Adrenal gland (tissue), 12 donors: ENCODE data around the gene GPRIN2. TPM values are rescaled to one million over a fixed set of nuclear protein-coding genes. Genes with fewer than 3 reads are reported as not detected.

ENCODE experiments used
- DNase-seq, 7 donors: peaks; one replicate each; pipeline ENCODE4 v3.0.0-alpha.2; 2019 to 2020
- H3K27ac ChIP-seq, 5 donors: fragments of 200-600 bp; sonication (generic) in 4 of 5; 1 replicate in 3 of 5; 2 replicates in 2 of 5; pipeline versions ENCODE4 v1.5.1 to v1.8.0; 2016 to 2020; ENCODE audit warnings: mild to moderate bottlenecking in 1 of 5
- H3K27me3 ChIP-seq: fragments of 200-600 bp; 2 replicates; pipeline ENCODE4 v1.8.0; 2021
- H3K36me3 ChIP-seq, 2 donors: fragments of 200-600 bp; replicated peaks in 1 of 2; 1 replicate in 1 of 2; 2 replicates in 1 of 2; pipeline versions ENCODE4 v1.5.1 to v1.8.0; 2018 to 2022
- H3K4me1 ChIP-seq, 2 donors: fragments of 200-600 bp; replicated peaks in 1 of 2; 1 replicate in 1 of 2; 2 replicates in 1 of 2; pipeline versions ENCODE4 v1.5.1 to v1.8.0; 2018 to 2021
- H3K4me3 ChIP-seq, 4 donors: fragments of 200-600 bp; sonication (generic) in 3 of 4; one replicate each; pipeline ENCODE4 v1.5.1; 2016 to 2018
- H3K9me3 ChIP-seq, 3 donors: fragments of 200-600 bp; sonication (generic) in 1 of 3; replicated peaks in 1 of 3; 1 replicate in 2 of 3; 2 replicates in 1 of 3; pipeline versions ENCODE4 v1.5.1 to v1.8.0; 2016 to 2021
- CTCF ChIP-seq, 6 experiments: fragments of 450-650 bp in 4 of 6; fragments of 200-600 bp in 2 of 6; sonication (generic) in 1 of 6; IDR thresholded peaks; 1 replicate in 5 of 6; 2 replicates in 1 of 6; pipeline versions ENCODE4 v1.5.1 to v1.8.0; 2016 to 2021; ENCODE audit warnings: antibody characterized with exemption in 6 of 6, mild to moderate bottlenecking in 2 of 6, moderate library complexity in 1 of 6
- POLR2A ChIP-seq, 2 donors: fragments of 450-650 bp; IDR thresholded peaks; one replicate each; pipeline ENCODE4 v1.6.1; 2017; ENCODE audit warnings: antibody characterized with exemption in 2 of 2, mild to moderate bottlenecking in 2 of 2, moderate library complexity in 1 of 2
- WGBS, 4 donors: extraction: QIAGEN DNeasy Blood & Tissue Kit in 2 of 4; methylation state at CpG; one replicate each; pipeline versions ENCODE4 v1.1.5 to v1.1.7; 2013 to 2017; 5-methylcytosine and 5-hydroxymethylcytosine counted together
- intact Hi-C, 2 donors: fragments of 100-400 bp; cut with DNase I; formaldehyde crosslinking; loops; one replicate each; pipeline versions ENCODE4 v1.14.1 to v1.15.0; 2022 to 2023
- polyA plus RNA-seq, 3 donors: library from polyadenylated mRNA; stranded (reverse); fragments of 200-250 nt in 2 of 3; fragments of 350-450 nt in 1 of 3; fragmentation: Illumina TruSeq in 1 of 3; extraction: RNeasy Lipid Tissue Mini Kit (QIAGEN cat#74804) in 1 of 3; gene quantifications; one replicate each; pipeline ENCODE4 v1.2.3, GENCODE V29; 2013 to 2014
- total RNA-seq, 9 donors: library from RNA; depleted of rRNA in 4 of 9; stranded (reverse); fragments of >200 nt in 4 of 9; fragments of 120-200 nt in 1 of 9; fragmentation: NEBNext Ultra II Directional in 1 of 9; extraction: Animal tissue kit (Norgen Biotek cat#: 25700) in 1 of 9; gene quantifications; one replicate each; pipeline versions ENCODE4 v1.1.0 to v1.2.4, GENCODE V29; 2013 to 2023
- donor health status: healthy with polysubstance abuse.
- donor health status: Bipolar disorder and iron deficiency.
- donor health status: DM: yes; HTN: yes; CAD: no.
- donor health status: DM: no; HTN: no; CAD: no.
- donor health status: DM: no; HTN: no; CAD: no.
- donor health status: DM: yes; HTN: yes; CAD: no.

The GPRIN2 gene
- total and polyA plus RNA-seq, 12 donors: 0.17 to 0.56 (median 0.28) TPM; not detected in 7

- intact Hi-C loops: no loop called here
- Histone ChIP-seq H3K36me3 (no peaks in the 10 kb centered on the region), H3K27me3 (peaks cover 9% of the 10 kb centered on the region), H3K9me3 (no peaks in the 10 kb centered on the region), H3K27ac (no peak overlapping the region), H3K4me3 (no peak overlapping the region), H3K4me1 (peaks cover 5% of the 10 kb centered on the region in 2 donors)
- peak in 5 of 7 donors; percentile 0 to 18 (median 8) for DNase-seq
- TF ChIP-seq CTCF (IDR thresholded peaks at IDR 0.05) (no peak), POLR2A (IDR thresholded peaks at IDR 0.05) (no peak)
- 86 to 90% (median 87%) methylated on average over 14 of the region's 14 CpGs for WGBS, 4 donors
Observed at GRCh38 chr10:46543466-46544377, 12.7 kb downstream of the GPRIN2 start.

GRCh38 chr10:46542567-46543465 is 13.6 kb downstream of the GPRIN2 start:
- H3K9me3 ChIP-seq: no peaks in the 10 kb centered on the region
- H3K4me3 ChIP-seq: no peak overlapping the region
- H3K36me3 ChIP-seq: no peaks in the 10 kb centered on the region
- H3K27me3 ChIP-seq: peaks cover 9% of the 10 kb centered on the region
- TF ChIP-seq POLR2A (IDR thresholded peaks at IDR 0.05) (no peak), CTCF (IDR thresholded peaks at IDR 0.05) (no peak)
- H3K4me1 ChIP-seq: peaks cover 5% of the 10 kb centered on the region in 2 donors
- H3K27ac ChIP-seq: no peak overlapping the region
- peak in 4 of 7 donors; percentile 8 to 14 (median 11) for DNase-seq
- WGBS, 4 donors: 77 to 87% (median 84%) methylated on average over 7 of the region's 7 CpGs
- intact Hi-C loops: no loop called here

GRCh38 chr10:46541735-46542566 is 14.5 kb downstream of the GPRIN2 start:
- intact Hi-C loops: no loop called here
- TF ChIP-seq CTCF (IDR thresholded peaks at IDR 0.05): no peak
- TF ChIP-seq POLR2A (IDR thresholded peaks at IDR 0.05): no peak
- Histone ChIP-seq H3K4me3 (peak overlapping the region in 1 of 4 donors; percentile 48), H3K9me3 (no peaks in the 10 kb centered on the region), H3K27ac (no peak overlapping the region), H3K36me3 (no peaks in the 10 kb centered on the region), H3K27me3 (peaks cover 11% of the 10 kb centered on the region), H3K4me1 (peaks cover 5% of the 10 kb centered on the region in 2 donors)
- WGBS, 4 donors: 82 to 91% (median 85%) methylated on average over 7 of the region's 7 CpGs
- DNase-seq: peak in 4 of 7 donors; percentile 2 to 13 (median 8)
